SKM-1 treated with dmso at 0.1 percent for 144 hours (cell line): ENCODE data around the gene STOM.

ENCODE experiments used
- DNase-seq: peaks from one replicate; lab custom pipeline; 2025; ENCODE audit not compliant: unreplicated experiment; lab: John Stamatoyannopoulos, UW

The STOM gene

GRCh38 chr9:121289026-121289771 lies 80.9 kb downstream of the STOM start:
- DNase-seq = peak; percentile 47
